Thyroid gland (tissue), 4 donors: ENCODE data around the gene DNAJC17. TPM values are rescaled to one million over a fixed set of nuclear protein-coding genes. Genes with fewer than 3 reads are reported as not detected.

Source experiments
- DNase-seq, 2 donors: peaks; one replicate each; pipeline ENCODE4 v3.0.0-alpha.2; 2019
- H3K27ac ChIP-seq, 3 donors: fragments of 200-600 bp; sonication (generic); 1 replicate in 2 of 3; 2 replicates in 1 of 3; pipeline ENCODE4 v1.5.1; 2016 to 2019; ENCODE audit warnings: mild to moderate bottlenecking in 1 of 3, moderate library complexity in 1 of 3
- H3K27me3 ChIP-seq: fragments of 200-600 bp; sonication (generic); one replicate; pipeline ENCODE4 v1.5.1; 2019
- H3K36me3 ChIP-seq, 2 donors: fragments of 200-600 bp; sonication (generic); one replicate each; pipeline ENCODE4 v1.5.1; 2016 to 2019
- H3K4me1 ChIP-seq, 2 donors: fragments of 200-600 bp; sonication (generic); one replicate each; pipeline ENCODE4 v1.5.1; 2017 to 2019
- H3K4me3 ChIP-seq, 3 donors: fragments of 200-600 bp; sonication (generic); replicated peaks in 1 of 3; 1 replicate in 2 of 3; 2 replicates in 1 of 3; pipeline ENCODE4 v1.5.1; 2016; ENCODE audit warnings: mild to moderate bottlenecking in 1 of 3
- H3K9me3 ChIP-seq: fragments of 200-600 bp; sonication (generic); one replicate; pipeline ENCODE4 v1.5.1; 2017
- CTCF ChIP-seq, 6 experiments: fragments of 200-600 bp in 3 of 6; fragments of 450-650 bp in 3 of 6; sonication (generic) in 3 of 6; IDR thresholded peaks; one replicate each; pipeline ENCODE4 v1.5.1; 2016 to 2019; ENCODE audit warnings: antibody characterized with exemption in 6 of 6, mild to moderate bottlenecking in 2 of 6, inconsistent platforms in 1 of 6, moderate library complexity in 1 of 6
- POLR2A ChIP-seq, 2 donors: fragments of 450-650 bp; IDR thresholded peaks; one replicate each; pipeline ENCODE4 v1.6.1; 2017; ENCODE audit warnings: antibody characterized with exemption in 2 of 2, mild to moderate bottlenecking in 2 of 2, moderate library complexity in 1 of 2
- WGBS, 2 donors: methylation state at CpG; one replicate each; pipeline ENCODE4 v1.1.5; 2017; 5-methylcytosine and 5-hydroxymethylcytosine counted together
- intact Hi-C: fragments of 100-400 bp; cut with DNase I; formaldehyde crosslinking; loops from one replicate; pipeline ENCODE4 v1.15.1; 2023
- total RNA-seq, 4 donors: library from RNA; depleted of rRNA; stranded (reverse); fragments of >200 nt; gene quantifications; one replicate each; pipeline ENCODE4 v1.2.3, GENCODE V29; 2016

DNAJC17 gene
- total RNA-seq, 4 donors from 2014 or later, result 21.6 to 51.9 (median 45.8) TPM

- WGBS, 2 donors, result 82 to 85% methylated on average over 3 of the region's 3 CpGs
Measured at GRCh38 chr15:40785164-40785563, 22.1 kb downstream of the DNAJC17 start.

DNA sequence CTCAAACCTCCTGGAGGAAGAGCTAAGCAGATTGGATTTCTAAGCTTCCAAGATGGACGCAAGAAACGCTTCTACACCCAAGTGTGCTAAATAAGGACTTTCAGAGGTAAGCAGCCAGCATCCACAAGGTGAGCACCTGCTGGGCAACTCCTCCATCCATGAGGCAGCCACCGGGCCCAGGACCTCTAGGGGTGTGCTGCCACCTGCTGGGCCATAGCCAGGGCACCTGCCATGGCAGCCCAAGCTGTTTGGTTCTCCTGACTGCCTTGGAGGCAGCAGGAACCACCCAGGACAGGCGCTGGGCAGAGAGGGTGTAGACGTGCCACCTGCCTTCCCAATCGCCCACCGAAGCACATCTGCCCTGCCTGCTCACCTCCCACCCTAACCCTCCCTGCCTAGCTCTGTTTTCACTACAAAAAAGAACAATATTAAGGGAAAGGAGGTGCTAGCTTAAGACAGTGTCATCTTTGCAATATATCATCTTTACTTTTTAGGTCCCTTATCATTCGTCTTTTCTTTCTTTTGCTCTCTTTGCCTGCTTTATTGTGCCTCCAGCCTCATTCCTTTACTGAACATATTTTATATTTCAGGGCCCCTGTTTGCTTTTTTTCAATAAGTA is 24.6 kb downstream of the DNAJC17 start:
- 49 to 52% methylated on average over 8 of the region's 8 CpGs for WGBS, 2 donors
- H3K4me3 ChIP-seq, result no peak overlapping the region
- intact Hi-C loops, result no loop called here
- H3K27ac ChIP-seq, result no peak overlapping the region
- peaks cover 8 to 14% of the 10 kb centered on the region in 2 donors for H3K36me3 ChIP-seq
- H3K27me3 ChIP-seq, result no peaks in the 10 kb centered on the region
- peak; percentile 79 to 84 for DNase-seq
- peaks cover 22 to 25% of the 10 kb centered on the region in 2 donors for H3K4me1 ChIP-seq
- TF ChIP-seq CTCF (IDR thresholded peaks at IDR 0.05) (peak in 5 of 6 experiments; percentile 22 to 78 (median 70)), POLR2A (IDR thresholded peaks at IDR 0.05) (no peak)
- no peaks in the 10 kb centered on the region for H3K9me3 ChIP-seq

More at GRCh38 chr15:40785164-40785563, 22.1 kb downstream of the DNAJC17 start:
- intact Hi-C loops, result no loop called here
- Histone ChIP-seq H3K27me3 (no peaks in the 10 kb centered on the region), H3K27ac (peak overlapping the region; percentile 47 to 61 (median 56)), H3K4me3 (no peak overlapping the region), H3K4me1 (peaks cover 25 to 41% of the 10 kb centered on the region in 2 donors), H3K9me3 (no peaks in the 10 kb centered on the region), H3K36me3 (no peaks in the 10 kb centered on the region)
- no peak for DNase-seq
- peak in 1 of 6 experiments; percentile 7 for TF ChIP-seq CTCF (IDR thresholded peaks at IDR 0.05)
- TF ChIP-seq POLR2A (IDR thresholded peaks at IDR 0.05), result no peak

- no peak for TF ChIP-seq POLR2A (IDR thresholded peaks at IDR 0.05)
- TF ChIP-seq CTCF (IDR thresholded peaks at IDR 0.05), result no peak
- intact Hi-C loops, result loop anchor here (10.0 kb wide), 1 partner anchor 212 kb away; the partner anchor contains the start of genes CCDC32 and RPUSD2
- H3K9me3 ChIP-seq, result no peaks in the 10 kb centered on the region
- H3K36me3 ChIP-seq, result peaks cover 46 to 53% of the 10 kb centered on the region in 2 donors
- H3K4me3 ChIP-seq, result no peak overlapping the region
- H3K27me3 ChIP-seq, result no peaks in the 10 kb centered on the region
- WGBS, 2 donors, result 79 to 85% methylated on average over 11 of the region's 11 CpGs
- DNase-seq, result peak in 1 of 2 donors; percentile 21
- no peak overlapping the region for H3K27ac ChIP-seq
- H3K4me1 ChIP-seq, result no peaks in the 10 kb centered on the region
Measured at GRCh38 chr15:40776537-40777141, 30.6 kb downstream of the DNAJC17 start.

- no peaks in the 10 kb centered on the region for H3K27me3 ChIP-seq
- peaks cover 46 to 53% of the 10 kb centered on the region in 2 donors for H3K36me3 ChIP-seq
- H3K9me3 ChIP-seq, result no peaks in the 10 kb centered on the region
- intact Hi-C loops, result loop anchor here (10.0 kb wide), 1 partner anchor 211 kb away; the partner anchor contains the start of genes CCDC32 and RPUSD2
- no peak overlapping the region for H3K4me3 ChIP-seq
- 97 to 98% methylated on average over 12 to 14 of the region's 14 CpGs for WGBS, 2 donors
- no peaks in the 10 kb centered on the region for H3K4me1 ChIP-seq
- no peak for DNase-seq
- TF ChIP-seq POLR2A (IDR thresholded peaks at IDR 0.05), result no peak
- no peak for TF ChIP-seq CTCF (IDR thresholded peaks at IDR 0.05)
- no peak overlapping the region for H3K27ac ChIP-seq
Measured at GRCh38 chr15:40775740-40776536, 31.3 kb downstream of the DNAJC17 start.
